ENCODE measurements around the gene GDAP1L1.

The GDAP1L1 gene

GRCh38 chr20:44204832-44205215 lies 42.3 kb upstream of the GDAP1L1 start:
- no peak overlapping the region for H3K4me3 ChIP-seq (ENCODE audit: low read depth, low read length)
- no peak for TF ChIP-seq CTCF (IDR thresholded peaks at IDR 0.05; ENCODE audit: low read depth, low read length)

- TF ChIP-seq CTCF (IDR thresholded peaks at IDR 0.05; ENCODE audit: low read depth, low read length): no peak
These were observed 41.0 kb upstream of the GDAP1L1 start for GRCh38 chr20:44206132-44206531.

GRCh38 chr20:44207126-44207723 lies 39.9 kb upstream of the GDAP1L1 start:
- no peak for TF ChIP-seq CTCF (IDR thresholded peaks at IDR 0.05; ENCODE audit: low read depth, low read length)
- peak overlapping the region; percentile 99 for H3K4me3 ChIP-seq (ENCODE audit: low read depth, low read length)

More at GRCh38 chr20:44206132-44206531, 41.0 kb upstream of the GDAP1L1 start:
- no peak overlapping the region for H3K4me3 ChIP-seq (ENCODE audit: low read depth, low read length)

GRCh38 chr20:44208165-44208564 lies 38.9 kb upstream of the GDAP1L1 start:
- H3K4me3 ChIP-seq (ENCODE audit: low read depth, low read length): peak overlapping the region; percentile 99
- no peak for TF ChIP-seq CTCF (IDR thresholded peaks at IDR 0.05; ENCODE audit: low read depth, low read length)

GRCh38 chr20:44208770-44209169 lies 38.3 kb upstream of the GDAP1L1 start:
- peak overlapping the region; percentile 99 for H3K4me3 ChIP-seq (ENCODE audit: low read depth, low read length)
- TF ChIP-seq CTCF (IDR thresholded peaks at IDR 0.05; ENCODE audit: low read depth, low read length): no peak

GRCh38 chr20:44209686-44210405 lies 37.3 kb upstream of the GDAP1L1 start:
- H3K4me3 ChIP-seq (ENCODE audit: low read depth, low read length): peak overlapping the region; percentile 99
- no peak for TF ChIP-seq CTCF (IDR thresholded peaks at IDR 0.05; ENCODE audit: low read depth, low read length)

GRCh38 chr20:44210406-44211176 lies 36.5 kb upstream of the GDAP1L1 start, which contains the start of gene OSER1:
Gene OSER1 (minus strand): TSS chr20:44210771. CDS start chr20:44206957, 3,814 bp downstream.
- peak within 1 kb of the TSS; percentile 99 for H3K4me3 ChIP-seq (ENCODE audit: low read depth, low read length)
- TF ChIP-seq CTCF (IDR thresholded peaks at IDR 0.05; ENCODE audit: low read depth, low read length): no peak

Measured in WI38 (cell line).